Dendritic cell treated with granulocyte-macrophage colony-stimulating factor and Interleukin-4, amounts not matched to agents 40 ng/mL and 50 ng/mL, for 4 days (primary cell): ENCODE results near the gene TMEM270.
"Not testable (repeated sequence)": the region's sequence is repeated elsewhere in the genome, so short reads cannot be mapped to it uniquely, and the experiment has no call there.

Source experiments
- H3K27ac Mint-ChIP-seq: one replicate; pipeline ENCODE4 v1.8.0; 2022; ENCODE audit warnings: mild to moderate bottlenecking, mixed read lengths
- H3K27me3 Mint-ChIP-seq: one replicate; pipeline ENCODE4 v1.8.0; 2022; ENCODE audit warnings: mild to moderate bottlenecking, mixed read lengths
- H3K36me3 Mint-ChIP-seq: one replicate; pipeline ENCODE4 v1.8.0; 2022; ENCODE audit warnings: low read depth, mixed read lengths
- H3K4me1 Mint-ChIP-seq: one replicate; pipeline ENCODE4 v1.8.0; 2022; ENCODE audit warnings: low read depth, mixed read lengths
- H3K4me3 Mint-ChIP-seq: one replicate; pipeline ENCODE4 v1.8.0; 2022; ENCODE audit warnings: mild to moderate bottlenecking, moderate library complexity, mixed read lengths
- H3K9me3 Mint-ChIP-seq: one replicate; pipeline ENCODE4 v1.8.0; 2022; ENCODE audit warnings: mixed read lengths
- intact Hi-C: fragments of 100-400 bp; cut with micrococcal nuclease; formaldehyde crosslinking; loops from one replicate; pipeline ENCODE4 v1.15.0; 2022

TMEM270 gene

GRCh38 chr7:73839743-73840714 is 20.9 kb upstream of the TMEM270 start:
- Mint-ChIP-seq H3K4me1 (peaks cover 62% of the 10 kb centered on the region), H3K36me3 (peaks cover 34% of the 10 kb centered on the region), H3K4me3 (no peak overlapping the region), H3K27ac (peak overlapping the region; percentile 85), H3K9me3 (no peaks in the 10 kb centered on the region), H3K27me3 (peaks cover 25% of the 10 kb centered on the region)
- intact Hi-C loops: no loop called here

GRCh38 chr7:73840715-73841379 is 20.1 kb upstream of the TMEM270 start:
- intact Hi-C loops: no loop called here
- H3K4me1 Mint-ChIP-seq: peaks cover 70% of the 10 kb centered on the region
- H3K9me3 Mint-ChIP-seq: no peaks in the 10 kb centered on the region
- H3K27me3 Mint-ChIP-seq: peaks cover 25% of the 10 kb centered on the region
- H3K4me3 Mint-ChIP-seq: peak overlapping the region; percentile 92
- H3K36me3 Mint-ChIP-seq: peaks cover 34% of the 10 kb centered on the region
- peak overlapping the region; percentile 85 for H3K27ac Mint-ChIP-seq

GRCh38 chr7:73841689-73842066 is 19.3 kb upstream of the TMEM270 start:
- peaks cover 78% of the 10 kb centered on the region for H3K4me1 Mint-ChIP-seq
- H3K4me3 Mint-ChIP-seq: peak overlapping the region; percentile 92
- H3K9me3 Mint-ChIP-seq: no peaks in the 10 kb centered on the region
- H3K36me3 Mint-ChIP-seq: peaks cover 34% of the 10 kb centered on the region
- peaks cover 25% of the 10 kb centered on the region for H3K27me3 Mint-ChIP-seq
- intact Hi-C loops: no loop called here
- H3K27ac Mint-ChIP-seq: peak overlapping the region; percentile 85

GRCh38 chr7:73842067-73842976 is 18.6 kb upstream of the TMEM270 start, which contains the start of gene METTL27:
TSS of gene METTL27 (minus strand) at chr7:73842516. CDS start at chr7:73842140, 376 bp downstream.
- Mint-ChIP-seq H3K27ac (peak within 1 kb of the TSS; percentile 85), H3K4me1 (peaks cover 82% of the 10 kb centered on the region), H3K36me3 (peaks cover 34% of the 10 kb centered on the region), H3K4me3 (peak within 1 kb of the TSS; percentile 92), H3K9me3 (no peaks in the 10 kb centered on the region), H3K27me3 (peaks cover 25% of the 10 kb centered on the region)
- intact Hi-C loops: no loop called here

- H3K27me3 Mint-ChIP-seq: peaks cover 12% of the 10 kb centered on the region
- peaks cover 33% of the 10 kb centered on the region for H3K36me3 Mint-ChIP-seq
- H3K4me1 Mint-ChIP-seq: peaks cover 82% of the 10 kb centered on the region
- peak overlapping the region; percentile 85 for H3K27ac Mint-ChIP-seq
- peak overlapping the region; percentile 0 for H3K4me3 Mint-ChIP-seq
- intact Hi-C loops: no loop called here
- H3K9me3 Mint-ChIP-seq: no peaks in the 10 kb centered on the region
Observed at GRCh38 chr7:73844131-73844547, 16.8 kb upstream of the TMEM270 start.

- Mint-ChIP-seq H3K4me3 (no peak overlapping the region), H3K4me1 (peaks cover 82% of the 10 kb centered on the region), H3K9me3 (no peaks in the 10 kb centered on the region), H3K27ac (peak overlapping the region; percentile 85), H3K36me3 (peaks cover 25% of the 10 kb centered on the region), H3K27me3 (peaks cover 6% of the 10 kb centered on the region)
- intact Hi-C loops: no loop called here
Observed at GRCh38 chr7:73844848-73845460, 16.0 kb upstream of the TMEM270 start.

- H3K9me3 Mint-ChIP-seq, intact Hi-C loops, H3K27me3 Mint-ChIP-seq: not testable (repeated sequence)
- Mint-ChIP-seq H3K4me1 (peaks cover 84% of the 10 kb centered on the region), H3K4me3 (peak overlapping the region; percentile 25), H3K36me3 (peaks cover 17% of the 10 kb centered on the region), H3K27ac (peak overlapping the region; percentile 85)
Observed at GRCh38 chr7:73845701-73846195, 15.2 kb upstream of the TMEM270 start.

- Mint-ChIP-seq H3K9me3 (no peaks in the 10 kb centered on the region), H3K27ac (peak overlapping the region; percentile 71), H3K4me3 (no peak overlapping the region), H3K36me3 (no peaks in the 10 kb centered on the region), H3K4me1 (peaks cover 86% of the 10 kb centered on the region), H3K27me3 (peaks cover 5% of the 10 kb centered on the region)
- intact Hi-C loops: no loop called here
Observed at GRCh38 chr7:73847941-73848723, 12.8 kb upstream of the TMEM270 start.

- H3K27ac Mint-ChIP-seq: peak overlapping the region; percentile 71
- no peak overlapping the region for H3K4me3 Mint-ChIP-seq
- peaks cover 25% of the 10 kb centered on the region for H3K27me3 Mint-ChIP-seq
- no peaks in the 10 kb centered on the region for H3K9me3 Mint-ChIP-seq
- H3K36me3 Mint-ChIP-seq: no peaks in the 10 kb centered on the region
- H3K4me1 Mint-ChIP-seq: peaks cover 68% of the 10 kb centered on the region
- intact Hi-C loops: loop anchor here (10.0 kb wide), 2 partner anchors 106 to 226 kb away; partner anchors contain the start of gene MLXIPL
Observed at GRCh38 chr7:73850781-73851207, 10.2 kb upstream of the TMEM270 start.

- H3K27me3 Mint-ChIP-seq: peaks cover 34% of the 10 kb centered on the region
- H3K36me3 Mint-ChIP-seq: no peaks in the 10 kb centered on the region
- no peak overlapping the region for H3K4me3 Mint-ChIP-seq
- intact Hi-C loops: loop anchor here (10.0 kb wide), 2 partner anchors 107 to 227 kb away; partner anchors contain the start of gene MLXIPL
- H3K27ac Mint-ChIP-seq: peak overlapping the region; percentile 71
- H3K9me3 Mint-ChIP-seq: no peaks in the 10 kb centered on the region
- peaks cover 62% of the 10 kb centered on the region for H3K4me1 Mint-ChIP-seq
Observed at GRCh38 chr7:73851410-73852338, 9.3 kb upstream of the TMEM270 start.

- H3K9me3 Mint-ChIP-seq: no peaks in the 10 kb centered on the region
- H3K27me3 Mint-ChIP-seq: peaks cover 41% of the 10 kb centered on the region
- no peaks in the 10 kb centered on the region for H3K36me3 Mint-ChIP-seq
- H3K4me3 Mint-ChIP-seq: no peak overlapping the region
- H3K27ac Mint-ChIP-seq: peak overlapping the region; percentile 71
- H3K4me1 Mint-ChIP-seq: peaks cover 57% of the 10 kb centered on the region
- intact Hi-C loops: loop anchor here (10.0 kb wide), 2 partner anchors 108 to 228 kb away; partner anchors contain the start of gene MLXIPL
Observed at GRCh38 chr7:73852500-73852899, 8.5 kb upstream of the TMEM270 start.
